CD4-positive, alpha-beta T cell treated with Interleukin-17A for 4 hours (primary cell): ENCODE results near the gene NUDT21.
A peak's percentile ranks its signal among the peaks of the same experiment; 100 is the strongest.
"Not testable (repeated sequence)": the region's sequence is repeated elsewhere in the genome, so short reads cannot be mapped to it uniquely, and the experiment has no call there.

Source experiments
- DNase-seq: peaks from one replicate; pipeline ENCODE4 v3.0.0-alpha.2; 2020; ENCODE audit warnings: mixed read lengths

Gene NUDT21

DNA sequence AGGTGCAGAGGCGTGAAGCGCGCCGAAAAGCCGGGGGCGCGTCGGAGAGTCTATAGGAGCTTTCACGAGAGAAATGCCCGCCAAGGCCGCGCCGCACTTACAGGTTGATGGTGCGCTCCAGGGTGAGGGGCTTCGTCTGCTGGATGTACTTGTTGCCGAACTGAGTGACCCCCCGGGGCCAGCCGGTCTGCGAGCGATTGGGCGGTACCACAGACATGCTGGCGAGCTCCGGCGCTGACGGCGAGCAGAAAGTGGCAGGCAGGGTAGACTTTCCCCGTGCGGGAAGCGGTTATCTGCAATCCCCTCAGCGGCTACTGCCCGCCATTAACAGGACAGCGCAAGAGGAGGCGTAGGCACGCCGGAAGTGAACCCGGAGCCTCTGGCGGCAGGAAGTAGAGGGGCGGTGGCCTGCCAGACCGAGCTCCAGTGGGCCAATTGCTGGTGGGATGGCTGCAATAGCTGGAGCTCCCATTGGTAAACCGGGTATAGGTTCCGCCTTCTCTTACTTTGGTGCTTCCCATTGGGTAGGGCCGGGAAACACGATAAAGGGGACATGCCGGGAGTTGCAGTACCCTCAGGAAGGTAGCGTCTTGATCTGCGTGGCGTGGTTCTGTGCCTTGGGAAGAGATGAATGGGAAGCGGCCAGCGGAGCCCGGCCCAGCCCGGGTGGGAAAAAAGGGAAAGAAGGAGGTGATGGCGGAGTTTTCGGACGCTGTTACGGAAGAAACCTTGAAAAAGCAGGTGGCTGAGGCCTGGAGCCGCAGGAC lies at the start of gene NUDT21, which contains the start of gene OGFOD1:
NUDT21 (minus strand) TSS at position 347 of the 767 bp plus-strand sequence; CDS start at position 217, 130 bp downstream.
OGFOD1 (plus strand) TSS at position 569 of the 767 bp plus-strand sequence; CDS start at position 628, 59 bp downstream.
- peak; percentile 90 for DNase-seq

DNA sequence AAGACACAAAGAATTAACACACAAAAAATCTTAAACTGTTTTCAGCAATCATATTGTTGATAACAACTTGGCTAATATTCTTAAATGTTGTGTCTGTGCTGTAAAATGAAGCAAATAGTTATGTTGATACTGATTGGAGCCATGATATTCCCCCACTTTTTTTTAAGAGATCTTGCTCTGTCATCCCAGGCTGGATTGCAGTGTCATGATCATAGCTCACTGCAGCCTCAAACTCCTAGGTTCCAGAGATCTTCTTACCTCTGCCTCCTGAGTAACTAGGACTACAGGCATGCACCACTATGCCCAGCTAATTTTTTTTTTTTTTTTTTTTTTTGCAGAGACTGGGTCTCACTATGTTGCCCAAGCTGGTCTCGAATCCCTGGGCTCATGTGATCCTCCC lies 42.7 kb upstream of the NUDT21 start:
- DNase-seq, result no peak

DNA sequence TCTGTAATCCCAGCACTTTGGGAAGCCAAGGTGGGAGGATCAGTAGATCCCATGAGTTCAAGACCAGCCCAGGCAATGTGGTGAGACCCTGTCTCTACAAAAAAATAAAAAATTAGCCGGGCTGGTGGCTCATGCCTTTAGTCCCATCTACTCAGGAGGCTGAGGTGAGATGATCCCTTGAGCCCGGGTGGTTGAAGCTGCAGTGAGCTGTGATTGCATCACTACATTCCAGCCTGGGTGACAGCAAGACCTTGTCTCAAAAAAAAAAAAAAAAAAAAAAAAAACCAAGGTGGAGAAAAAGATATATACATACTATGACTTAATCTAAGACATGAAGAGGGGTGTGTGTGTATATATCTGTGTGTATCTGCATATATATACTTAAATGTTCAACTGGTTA lies 42.0 kb upstream of the NUDT21 start:
- no peak for DNase-seq

- DNase-seq, result no peak
These were observed 40.6 kb upstream of the NUDT21 start for GRCh38 chr16:56491657-56492261.

GRCh38 chr16:56488868-56489267 lies 37.7 kb upstream of the NUDT21 start:
- not testable (repeated sequence) for DNase-seq

DNA sequence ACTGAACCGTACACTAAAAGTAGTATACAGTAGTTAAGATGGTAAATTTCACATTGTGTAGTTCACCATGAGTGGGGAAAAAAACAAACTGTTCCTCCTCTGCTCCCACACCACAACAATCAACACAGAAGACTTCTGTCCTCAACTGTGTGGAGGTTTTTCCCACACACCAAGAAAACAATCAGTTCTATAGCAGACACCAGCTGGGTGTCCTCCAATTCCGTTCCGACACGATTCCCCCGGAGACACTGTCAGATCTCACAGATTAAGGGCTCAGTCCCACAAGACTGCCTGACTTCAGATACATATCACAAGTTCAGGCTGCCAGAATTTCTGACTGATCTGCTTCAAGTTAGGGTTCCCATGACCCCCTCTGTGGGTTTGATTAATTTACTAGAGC lies 36.9 kb upstream of the NUDT21 start:
- no peak for DNase-seq

DNA sequence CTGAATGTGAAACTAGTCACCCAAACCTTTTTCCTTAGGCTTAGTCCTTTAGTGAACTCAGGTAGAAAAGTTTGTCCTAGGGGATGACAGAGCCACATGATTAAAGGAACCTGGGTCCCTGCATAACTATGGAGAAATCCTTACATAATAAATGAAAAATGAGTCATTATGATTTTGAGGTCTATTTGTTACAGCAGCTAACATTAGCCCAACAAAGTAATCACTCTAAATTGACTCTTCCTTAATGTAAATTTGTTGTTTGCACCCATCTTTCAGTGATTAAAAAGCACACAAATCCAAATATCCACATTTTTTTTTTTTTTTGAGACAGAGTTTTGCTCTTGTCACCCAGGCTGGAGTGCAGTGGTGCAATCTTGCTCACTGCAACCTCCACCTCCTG lies 32.3 kb upstream of the NUDT21 start:
- DNase-seq, result no peak

DNA sequence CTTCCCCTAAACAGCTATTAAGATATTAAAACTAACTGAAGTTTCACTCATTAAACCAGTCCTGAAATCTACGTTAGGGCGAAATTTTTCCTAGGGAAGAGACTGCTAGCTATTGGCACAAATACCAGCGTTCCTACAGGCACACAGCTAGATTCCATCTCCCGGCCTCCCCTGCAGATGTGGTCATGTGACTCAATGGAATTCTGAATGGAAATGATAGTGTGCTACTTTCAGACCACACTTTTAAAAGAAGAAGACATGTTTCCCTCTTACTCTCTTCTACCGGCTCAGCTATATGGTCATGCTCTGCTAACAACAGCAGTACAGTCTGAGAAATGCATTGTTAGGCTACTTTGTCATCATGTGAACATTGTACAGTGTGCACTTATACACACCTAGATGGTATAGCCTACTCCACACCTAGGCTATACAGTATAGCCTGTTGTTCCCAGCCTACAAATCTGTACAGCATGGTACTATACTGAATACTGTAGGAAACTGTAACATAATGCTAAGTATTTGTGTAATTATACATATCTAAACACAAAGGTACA lies 31.6 kb upstream of the NUDT21 start:
- no peak for DNase-seq

DNA sequence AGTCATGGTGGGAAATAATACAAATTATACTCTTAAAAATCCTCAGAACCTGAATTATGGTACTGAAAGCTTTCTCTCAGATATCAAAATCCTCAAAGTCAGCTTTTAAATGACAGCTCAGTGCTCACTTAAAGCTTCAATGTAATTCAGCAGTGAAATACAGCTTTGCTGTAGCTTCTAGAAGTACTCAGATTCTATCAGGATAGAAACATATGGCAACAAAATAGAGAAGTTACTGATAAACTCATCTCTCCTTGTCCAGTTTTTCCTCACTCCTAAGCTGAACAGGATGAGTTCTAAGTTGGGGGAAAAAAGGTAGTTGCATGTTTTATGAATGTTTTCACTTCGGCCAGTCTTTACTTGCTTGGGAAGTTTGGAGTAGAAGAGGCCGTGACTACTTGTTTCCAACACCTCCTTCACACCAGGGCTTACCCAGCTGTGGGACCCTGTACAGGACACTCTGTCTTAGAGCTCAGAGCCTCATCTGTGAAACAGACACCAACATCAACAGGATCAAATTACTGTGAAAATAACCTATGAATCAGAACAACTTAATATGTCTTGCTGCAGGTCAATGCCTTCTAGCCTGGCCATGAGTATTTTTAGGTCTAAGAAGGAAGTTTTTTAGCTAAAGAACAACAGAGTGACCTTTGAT lies 30.5 kb upstream of the NUDT21 start:
- DNase-seq, result no peak

GRCh38 chr16:56480776-56481467 lies 29.8 kb upstream of the NUDT21 start:
- no peak for DNase-seq

GRCh38 chr16:56479469-56479868 lies 28.3 kb upstream of the NUDT21 start:
- DNase-seq, result no peak

DNA sequence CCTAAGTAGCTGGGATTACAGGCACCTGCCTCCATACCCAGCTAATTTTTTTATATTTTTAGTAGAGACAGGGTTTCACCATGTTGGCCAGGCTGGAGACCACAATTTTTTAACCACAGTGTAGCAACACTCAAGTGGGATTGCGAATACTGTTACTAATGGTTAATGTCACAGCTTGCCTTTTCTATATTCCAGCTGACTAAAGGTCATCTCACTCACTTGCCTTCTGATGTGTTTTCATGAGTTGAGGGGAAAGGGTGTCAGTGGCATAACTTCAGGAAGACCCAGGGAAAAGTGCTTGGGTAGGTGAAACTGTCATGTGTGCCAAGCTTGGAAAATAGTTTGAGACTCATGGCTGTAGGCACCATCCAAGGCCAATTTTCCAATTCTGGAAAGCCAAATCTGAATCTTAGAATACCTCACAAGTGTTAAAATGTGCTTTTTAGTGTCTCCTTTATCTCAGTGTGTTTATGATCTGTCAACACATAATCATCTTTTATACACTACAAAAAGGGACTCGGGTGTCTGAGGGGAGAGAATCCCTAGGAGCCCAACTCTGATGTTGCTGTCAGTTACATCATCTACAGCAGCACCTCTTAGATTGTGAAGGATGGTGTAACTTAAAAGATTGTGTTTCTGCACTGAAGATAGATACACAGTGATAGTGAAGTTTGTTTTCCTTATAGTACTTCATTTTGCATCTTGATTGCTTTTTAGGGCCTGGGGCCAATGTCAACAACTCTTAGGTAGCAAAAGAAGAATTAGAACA lies 27.3 kb upstream of the NUDT21 start:
- DNase-seq, result no peak

DNA sequence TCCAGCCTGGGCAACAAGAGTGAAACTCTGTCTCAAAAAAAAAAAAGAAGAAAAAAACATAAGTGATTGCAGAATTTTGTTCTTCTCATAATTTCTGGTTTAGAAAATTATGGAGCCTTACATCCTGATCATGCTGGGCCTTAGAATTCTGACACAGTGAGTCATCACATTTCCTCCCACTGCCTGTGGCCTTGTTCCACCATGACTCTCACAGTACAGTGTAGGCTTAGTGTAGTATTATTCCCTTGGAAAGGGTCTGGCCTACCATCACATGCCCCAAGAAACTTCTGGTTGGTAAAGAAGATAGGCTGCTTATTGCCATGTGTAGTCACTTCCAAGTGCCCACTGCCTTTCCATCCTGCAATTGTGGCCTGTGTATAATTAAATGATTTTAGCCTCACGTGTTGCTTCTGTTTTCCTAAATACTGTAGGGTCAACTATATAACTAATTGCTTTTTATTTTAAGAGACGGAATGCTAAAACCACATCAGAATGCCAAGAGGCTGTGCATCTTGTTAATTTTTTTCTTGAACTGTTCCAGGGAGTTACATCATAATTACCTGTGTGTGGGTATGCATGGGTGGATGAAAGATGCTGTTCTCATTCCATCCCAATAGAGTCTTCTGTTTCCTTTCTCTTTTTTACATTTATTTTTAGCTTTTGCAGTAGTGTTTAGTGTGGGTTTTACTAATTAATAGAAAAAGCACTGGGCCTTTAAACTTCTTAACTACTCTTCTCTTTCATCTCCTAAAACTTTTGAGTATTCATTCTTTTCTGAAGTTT lies 26.2 kb upstream of the NUDT21 start:
- peak; percentile 10 for DNase-seq

DNA sequence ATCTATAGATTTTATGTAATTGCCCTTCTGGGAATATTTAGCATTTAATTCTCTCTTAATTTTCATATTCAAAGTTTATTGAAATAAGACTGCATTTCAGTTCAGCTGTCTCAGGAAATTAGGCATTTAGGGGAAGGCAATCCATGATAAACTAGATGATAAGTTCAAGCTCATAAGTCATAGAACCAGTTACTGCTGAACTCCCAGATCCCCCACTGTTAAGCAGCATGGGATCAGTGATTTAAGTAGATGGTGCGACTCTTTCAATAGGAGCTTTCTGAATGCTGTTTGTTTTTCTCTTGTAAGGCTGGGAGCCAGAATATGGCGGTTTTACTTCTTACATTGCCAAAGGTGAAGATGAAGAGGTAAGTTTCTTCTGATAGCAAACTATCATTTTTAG lies 24.1 kb upstream of the NUDT21 start:
- DNase-seq, result no peak

DNA sequence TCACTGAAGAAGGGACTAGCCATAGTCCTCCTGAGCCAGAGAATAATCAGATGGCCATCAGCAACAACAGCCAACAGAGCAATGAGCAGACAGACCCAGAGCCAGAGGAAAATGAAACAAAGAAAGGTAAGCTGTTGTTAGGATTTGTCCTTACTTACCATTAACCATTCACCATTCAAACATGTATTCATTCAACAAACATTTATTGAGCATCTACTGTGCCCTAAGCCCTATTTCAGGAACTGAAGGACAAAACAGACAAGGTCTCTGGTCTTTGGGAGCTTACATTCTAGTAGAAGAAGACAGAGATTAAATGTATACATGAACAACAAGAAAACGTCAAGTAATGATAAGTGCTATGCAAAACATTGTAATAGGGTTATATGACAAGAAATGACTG lies 19.5 kb upstream of the NUDT21 start:
- no peak for DNase-seq

DNA sequence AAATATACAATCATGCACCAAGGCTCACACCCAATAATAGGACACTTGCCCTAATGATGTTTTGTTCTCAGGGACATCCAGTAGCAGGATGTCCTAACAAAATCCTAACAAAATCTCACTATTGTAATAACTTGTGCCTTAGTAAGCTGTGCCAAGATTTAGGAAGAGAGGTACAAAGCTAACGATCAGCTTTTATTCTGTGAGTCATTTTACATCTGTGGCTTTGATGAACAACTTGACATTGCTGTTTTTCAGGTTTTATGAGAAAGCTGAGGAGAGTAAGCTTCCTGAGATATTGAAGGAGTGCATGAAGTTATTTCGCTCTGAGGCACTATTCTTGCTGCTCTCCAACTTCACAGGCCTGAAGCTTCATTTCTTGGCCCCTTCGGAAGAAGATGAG lies 19.1 kb upstream of the NUDT21 start:
- no peak for DNase-seq

DNA sequence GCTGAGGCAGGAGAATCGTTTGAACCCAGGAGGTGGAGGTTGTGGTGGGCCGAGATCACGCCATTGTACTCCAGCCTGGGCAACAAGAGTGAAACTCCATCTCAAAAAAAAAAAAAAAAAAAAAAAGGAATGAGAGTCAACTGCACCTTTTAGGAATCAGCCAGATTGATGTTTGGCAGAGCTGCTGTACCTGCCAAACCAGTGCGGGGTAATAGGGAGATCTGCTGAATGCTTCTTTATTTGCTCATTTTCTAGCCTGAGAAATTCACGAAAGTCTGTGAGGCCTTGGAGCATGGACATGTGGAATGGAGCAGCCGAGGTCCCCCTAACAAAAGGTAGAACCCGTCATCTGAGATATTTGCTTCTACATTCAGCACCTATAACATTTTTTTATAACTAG lies 18.6 kb upstream of the NUDT21 start:
- no peak for DNase-seq

- DNase-seq, result no peak
These were observed 17.7 kb upstream of the NUDT21 start for GRCh38 chr16:56468800-56469199.

- DNase-seq, result no peak
These were observed 15.2 kb upstream of the NUDT21 start for GRCh38 chr16:56466344-56466743.

- no peak for DNase-seq
These were observed 12.0 kb upstream of the NUDT21 start for GRCh38 chr16:56463153-56463552.

DNA sequence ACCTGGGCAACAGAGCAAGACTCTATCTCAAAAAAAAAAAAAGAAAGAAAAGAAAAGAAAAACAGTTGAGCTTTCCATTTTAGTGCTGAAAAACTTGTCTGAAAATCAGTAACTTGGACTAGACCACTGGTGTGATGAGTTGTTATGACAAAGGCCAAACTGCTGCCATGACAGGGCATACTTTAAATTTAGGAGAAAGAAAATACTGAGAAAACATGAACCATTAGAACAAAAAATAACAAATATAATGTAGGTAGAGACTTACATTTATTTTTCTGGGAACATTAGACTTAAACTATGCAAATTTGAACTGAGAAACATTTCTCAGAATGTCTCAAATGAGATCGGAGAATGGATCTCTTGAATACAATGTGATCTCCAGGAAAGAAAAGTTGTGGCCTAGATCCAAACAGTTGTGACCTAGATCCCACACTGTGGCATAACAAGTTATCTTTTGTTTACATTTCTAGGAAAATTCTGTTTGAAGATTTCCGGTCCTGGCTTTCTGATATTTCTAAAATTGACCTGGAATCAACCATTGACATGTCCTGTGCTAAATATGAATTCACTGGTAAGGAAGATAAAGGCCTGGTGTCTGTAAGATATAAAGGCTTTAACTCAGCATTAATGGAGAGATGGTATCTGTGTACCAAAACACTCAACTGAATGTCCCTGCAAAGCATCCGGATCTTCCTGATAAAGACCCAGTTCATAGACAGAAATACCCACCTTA lies 11.1 kb upstream of the NUDT21 start:
- no peak for DNase-seq
